GM04503 (cell line): ENCODE data around the gene FAM234B.
"Not testable (repeated sequence)": the region's sequence is repeated elsewhere in the genome, so short reads cannot be mapped to it uniquely, and the experiment has no call there.

Source experiments
- DNase-seq: peaks from one replicate; pipeline ENCODE4 v3.0.0-alpha.2; 2012; ENCODE audit warnings: low read depth

FAM234B gene

GRCh38 chr12:13060581-13060980 is 16.4 kb downstream of the FAM234B start:
- DNase-seq = no peak

DNA sequence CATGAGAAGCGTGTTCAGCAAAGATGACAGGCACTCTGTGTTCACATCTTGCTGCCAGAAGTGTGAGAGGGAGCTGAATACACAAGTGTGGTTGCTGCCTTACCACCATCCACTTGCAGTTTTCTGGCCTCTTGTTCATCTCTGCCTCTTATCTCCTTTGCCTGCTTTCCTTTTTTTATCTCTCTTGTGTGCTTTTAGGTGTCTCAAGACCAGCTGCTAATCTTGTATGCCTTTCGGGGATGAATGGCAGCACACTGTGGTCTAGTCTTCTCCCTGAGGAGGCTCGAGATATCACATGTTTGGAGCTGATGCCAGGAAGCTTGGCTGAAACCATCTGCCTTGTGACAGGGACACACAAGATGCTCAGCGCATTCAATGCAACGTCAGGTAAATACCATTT is 17.2 kb downstream of the FAM234B start:
- DNase-seq = no peak

GRCh38 chr12:13062669-13063068 is 18.5 kb downstream of the FAM234B start:
- DNase-seq = no peak

DNA sequence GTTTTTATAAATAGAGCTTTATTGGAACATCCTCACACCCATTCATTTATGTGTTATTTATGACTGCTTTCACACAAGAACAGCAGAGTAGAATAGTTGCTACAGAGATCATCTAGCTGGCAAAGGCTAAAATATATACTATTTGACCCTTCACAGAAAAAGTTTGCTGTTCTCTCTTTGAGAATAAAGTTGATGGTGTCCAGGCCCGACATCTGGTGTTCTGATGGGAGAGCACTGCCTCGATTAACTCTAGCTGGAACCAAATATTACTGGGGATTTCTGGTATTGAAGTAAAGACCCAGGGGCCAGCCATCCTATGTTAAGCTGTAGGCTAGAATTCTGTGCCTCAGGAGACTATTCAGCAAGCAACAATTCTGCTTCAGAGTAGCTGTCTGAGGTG is 21.8 kb downstream of the FAM234B start:
- DNase-seq = no peak

DNA sequence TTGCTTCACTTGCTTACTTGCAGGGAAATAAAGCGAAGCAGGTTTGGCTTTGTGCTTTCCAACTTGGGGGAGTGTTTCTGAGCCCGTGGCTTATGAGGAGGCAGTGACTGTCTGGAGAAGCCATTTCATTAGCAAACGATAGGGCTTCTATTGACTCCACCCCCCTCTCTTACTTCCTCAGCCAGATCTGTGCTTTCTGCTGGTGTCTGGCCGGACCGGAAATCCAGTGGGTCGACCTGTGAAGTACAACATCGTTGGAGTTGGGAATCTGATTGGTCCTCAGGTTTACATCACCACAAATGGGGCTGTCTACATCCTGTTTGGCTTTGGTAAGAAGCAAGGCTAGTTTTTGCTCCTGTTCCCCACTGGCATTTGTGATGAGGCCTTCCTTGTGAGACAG is 22.3 kb downstream of the FAM234B start:
- DNase-seq = no peak

DNA sequence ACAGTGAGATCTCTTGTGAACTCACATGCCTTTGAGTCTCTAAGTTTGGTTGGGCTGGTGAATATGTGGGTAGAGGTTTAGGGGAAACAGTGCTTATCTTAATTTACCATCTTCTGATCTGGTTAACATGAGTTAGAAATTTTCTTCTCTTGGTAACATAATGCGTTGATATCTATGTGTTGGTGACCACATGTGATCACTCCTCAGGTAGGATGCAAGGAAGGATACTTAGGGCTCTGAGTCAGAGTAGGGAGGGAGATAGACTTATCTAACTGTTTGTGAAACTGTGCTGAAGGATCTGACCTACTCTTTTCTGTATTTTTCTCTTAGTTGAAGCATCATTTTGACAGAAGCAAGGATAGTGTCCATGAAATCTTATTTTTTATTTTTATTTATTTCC is 23.1 kb downstream of the FAM234B start:
- DNase-seq = no peak

DNA sequence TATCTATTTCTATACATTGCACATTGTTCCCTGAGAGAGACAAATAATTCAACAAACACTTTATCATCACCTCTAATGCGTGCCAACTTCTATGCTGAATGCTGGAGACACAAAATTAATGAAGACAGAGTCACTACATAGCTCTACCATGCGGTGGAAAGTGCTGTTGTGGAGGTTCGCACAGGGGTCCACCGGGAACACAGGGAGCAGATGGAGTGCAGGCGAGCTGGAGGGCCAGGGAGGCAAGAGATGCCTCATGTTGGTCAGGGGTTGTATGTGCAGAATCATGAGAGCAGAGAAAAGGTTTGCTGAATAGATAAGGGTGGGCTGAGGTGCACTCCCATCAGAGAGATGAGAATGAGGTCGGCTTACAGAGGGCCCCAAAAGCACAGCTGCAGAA is 25.2 kb downstream of the FAM234B start:
- no peak for DNase-seq

- DNase-seq = no peak
Measured at GRCh38 chr12:13071305-13072280, 27.4 kb downstream of the FAM234B start.

GRCh38 chr12:13073173-13073572 is 29.0 kb downstream of the FAM234B start:
- DNase-seq = no peak

DNA sequence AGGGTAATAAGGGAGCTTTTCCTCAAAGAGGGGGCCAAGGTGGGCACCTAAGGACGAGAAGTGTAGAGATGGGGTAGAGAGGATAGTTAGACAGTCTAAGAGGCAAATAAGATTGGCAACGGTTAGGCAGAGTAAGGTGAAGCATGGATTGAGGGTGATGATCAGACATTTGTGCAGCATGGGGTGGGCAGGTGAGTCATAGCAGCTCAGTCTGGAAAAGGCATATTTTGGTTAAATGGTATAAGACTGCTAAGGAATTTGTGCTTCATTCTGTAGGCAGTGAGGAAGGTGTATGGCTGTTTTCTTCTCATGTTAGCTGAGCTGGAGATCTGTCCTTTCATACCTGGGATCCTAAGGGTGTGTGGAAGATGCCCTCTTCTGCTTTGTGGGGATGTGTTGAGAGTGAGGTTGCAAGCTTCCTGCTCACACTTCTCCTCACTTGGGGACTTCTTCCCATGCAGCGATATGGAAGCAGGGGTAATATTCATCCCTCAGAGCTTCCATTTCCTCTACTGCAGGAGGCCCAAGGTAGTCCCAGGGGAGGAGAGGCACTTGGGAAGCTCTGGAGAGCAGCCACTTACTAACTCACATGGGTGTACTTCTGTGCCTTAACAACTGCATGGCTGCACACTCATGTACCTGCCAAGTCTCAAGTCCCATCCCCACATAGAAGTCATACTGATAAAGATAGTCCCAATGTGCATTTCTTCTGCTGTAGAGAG is 30.4 kb downstream of the FAM234B start:
- DNase-seq = no peak

GRCh38 chr12:13075118-13075480 is 30.9 kb downstream of the FAM234B start:
- no peak for DNase-seq

- DNase-seq = no peak
Measured at GRCh38 chr12:13075786-13076570, 31.8 kb downstream of the FAM234B start.

GRCh38 chr12:13079440-13079906 is 35.3 kb downstream of the FAM234B start:
- no peak for DNase-seq

- no peak for DNase-seq
Measured at GRCh38 chr12:13080266-13080665, 36.1 kb downstream of the FAM234B start.

DNA sequence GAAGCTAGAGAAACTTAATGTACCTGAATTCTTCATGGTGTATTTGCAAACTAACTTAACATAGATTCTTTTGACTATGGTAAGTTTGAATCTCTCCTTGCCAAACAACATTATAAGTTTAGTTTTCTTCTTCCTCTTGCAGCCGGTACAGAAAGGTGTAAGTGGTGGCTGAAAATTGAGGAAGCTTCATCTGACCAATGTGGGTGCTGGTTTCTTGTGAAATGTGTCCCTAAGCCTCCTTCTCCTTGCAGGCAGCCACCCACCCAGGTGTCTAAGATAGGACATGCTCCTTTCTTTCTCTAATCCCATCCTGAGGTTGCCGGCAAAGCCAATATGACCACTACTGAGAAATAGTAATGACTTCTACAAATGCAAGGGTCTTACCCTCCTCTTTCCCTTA is 38.7 kb downstream of the FAM234B start:
- no peak for DNase-seq

DNA sequence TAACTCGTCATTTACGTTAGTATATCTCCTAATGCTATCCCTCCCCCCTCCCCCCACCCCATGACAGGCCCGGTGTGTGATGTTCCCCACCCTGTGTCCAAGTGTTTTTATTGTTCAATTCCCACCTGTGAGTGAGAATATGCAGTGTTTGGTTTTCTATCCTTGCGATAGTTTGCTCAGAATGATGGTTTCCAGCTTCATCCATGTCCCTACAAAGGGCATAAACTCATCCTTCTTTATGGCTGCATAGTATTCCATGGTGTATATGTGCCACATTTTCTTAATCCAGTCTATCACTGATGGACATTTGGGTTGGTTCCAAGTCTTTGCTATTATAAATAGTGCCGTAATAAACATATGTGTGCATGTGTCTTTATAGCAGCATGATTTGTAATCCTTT is 39.5 kb downstream of the FAM234B start:
- not testable (repeated sequence) for DNase-seq

- DNase-seq = no peak
Measured at GRCh38 chr12:13084898-13085640, 40.9 kb downstream of the FAM234B start.

GRCh38 chr12:13085968-13086686 is 41.9 kb downstream of the FAM234B start:
- no peak for DNase-seq

DNA sequence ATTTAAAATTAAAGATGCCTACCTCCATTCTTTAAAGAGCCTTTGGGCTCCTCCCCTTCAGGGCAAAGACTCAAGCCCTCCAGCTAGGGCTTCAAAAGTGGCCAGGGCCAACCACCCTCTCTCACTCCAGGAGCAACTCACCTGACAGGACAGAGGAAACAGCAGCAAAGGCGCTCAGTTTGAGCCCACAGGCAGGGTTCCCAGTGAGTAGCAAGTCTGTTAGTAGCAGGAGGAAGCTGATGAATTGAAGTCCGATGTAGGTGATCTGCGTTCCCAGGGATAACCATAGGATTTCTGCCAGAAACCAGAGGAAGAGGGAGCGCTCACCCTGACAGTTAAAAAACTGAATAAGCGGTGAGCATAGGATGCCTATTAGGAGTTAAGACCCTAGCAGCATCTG is 43.6 kb downstream of the FAM234B start:
- DNase-seq = no peak

- DNase-seq = no peak
Measured at GRCh38 chr12:13088496-13088895, 44.3 kb downstream of the FAM234B start.

- DNase-seq = no peak
Measured at GRCh38 chr12:13090054-13090453, 45.9 kb downstream of the FAM234B start.
